H1 (cell line): ENCODE measurements around the gene PDE4B. TPM values are rescaled to one million over a fixed set of nuclear protein-coding genes. Genes with fewer than 3 reads are reported as not detected.

Experiments used
- BACH1 ChIP-seq: IDR thresholded peaks from 2 replicates; pipeline ENCODE4 v1.6.1; 2012; ENCODE audit warnings: low read length, improper control_type of control experiment
- RNF2 ChIP-seq: fragments of 200-900, 300-1000 bp; sonication (generic); IDR thresholded peaks from 2 replicates; pipeline ENCODE4 v1.7.1; 2016; ENCODE audit warnings: borderline replicate concordance, low read depth, mild to moderate bottlenecking, antibody characterized with exemption, low read length; ENCODE audit not compliant: poor library complexity, severe bottlenecking; ENCODE audit errors: missing control alignments
- polyA plus RNA-seq, 7 experiments: library from polyadenylated mRNA; depleted of rRNA in 3 of 7; stranded (reverse) in 5 of 7; unstranded in 2 of 7; fragments of >200 nt in 5 of 7; fragments of 200-250 nt in 2 of 7; gene quantifications; 1 replicate in 5 of 7; 2 replicates in 1 of 7; 4 replicates in 1 of 7; pipeline versions ENCODE4 v1.2.1 to v1.2.3, GENCODE V29; 2011 to 2013; ENCODE audit warnings: missing spikeins in 2 of 7, mixed read lengths in 2 of 7
- total RNA-seq: library from RNA; stranded (reverse); fragmentation: NEBNext Ultra II Directional; extraction: Animal tissue kit (Norgen Biotek cat#: 25700); gene quantifications from 2 replicates; pipeline ENCODE4 v1.2.1, GENCODE V29; 2021

Gene PDE4B
- total and polyA plus RNA-seq, 2 of the 8 experiments (the other 6 are each of a cell fraction or from before 2014, with no cell fraction given): 5.0 to 15.1 TPM

DNA sequence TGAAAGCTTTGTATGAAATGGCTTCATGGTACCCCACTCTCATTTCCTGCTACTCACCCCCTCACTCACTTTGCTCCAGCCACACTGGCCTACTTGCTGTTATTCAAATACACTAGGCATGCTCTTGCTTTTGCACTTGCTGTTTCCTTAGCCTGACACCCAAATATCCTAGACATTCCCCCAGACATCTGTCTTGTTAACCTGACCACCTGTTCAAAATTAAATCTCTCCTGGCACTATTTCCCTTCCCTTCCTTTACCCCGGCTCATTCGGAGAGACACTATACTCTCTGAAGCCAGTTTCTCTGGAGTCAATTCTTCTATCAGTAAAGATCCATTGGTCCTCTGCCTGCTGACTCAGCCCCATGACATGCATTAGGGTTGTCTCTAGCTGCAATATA, 435.3 kb downstream of the PDE4B start (continued):
- TF ChIP-seq RNF2 (no peak), BACH1 (no peak)
